SW 1271 (cell line): Measurements from ENCODE around the gene BBOX1.
"Not testable (repeated sequence)": the region's sequence is repeated elsewhere in the genome, so short reads cannot be mapped to it uniquely, and the experiment has no call there.

ENCODE experiments used
- DNase-seq, 2 experiments: peaks; one replicate each; lab custom pipeline; 2025; lab: John Stamatoyannopoulos, UW

Gene BBOX1

DNA sequence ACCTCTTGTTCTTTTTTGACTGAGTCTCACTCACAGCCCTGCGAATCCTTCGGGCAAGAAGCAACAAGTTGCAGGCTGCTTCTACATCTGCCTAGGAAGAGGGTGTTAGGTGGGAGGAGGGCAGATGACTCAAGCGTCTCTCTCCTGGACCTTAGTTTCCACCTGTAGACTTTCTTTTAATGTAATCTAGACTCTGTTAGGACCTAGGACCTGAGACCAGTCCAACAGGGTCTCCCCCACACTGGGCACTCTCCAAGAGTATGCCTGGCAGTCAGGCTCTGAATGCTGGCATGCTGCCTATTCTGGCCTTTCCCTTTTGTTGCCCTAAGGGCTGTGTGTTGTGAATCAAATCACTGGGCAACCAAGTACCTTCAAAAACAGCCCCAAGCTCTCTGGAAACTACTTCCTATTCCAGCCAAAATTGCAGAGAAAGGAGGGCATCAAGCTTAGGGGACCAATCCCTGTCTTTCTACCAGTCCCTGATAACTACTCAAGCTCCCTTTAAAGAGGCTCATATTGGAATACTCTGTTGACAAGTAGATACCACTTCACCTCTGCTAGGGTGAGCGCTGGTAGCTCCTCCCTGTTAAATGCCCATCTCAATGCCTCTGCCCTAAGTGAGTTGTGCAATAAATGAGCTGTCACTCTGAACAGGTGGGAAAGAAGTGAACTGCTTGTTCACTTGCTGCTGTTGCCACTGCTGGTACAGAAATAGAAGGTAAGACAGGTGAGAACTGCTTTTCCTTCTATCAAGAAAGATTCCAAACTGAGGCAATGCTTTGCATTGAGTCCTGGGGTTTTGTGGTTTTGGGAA lies at the start of gene BBOX1:
TSS of gene BBOX1 (plus strand) at position 514 of the 814 bp plus-strand sequence. CDS start 14,616 bp downstream, outside the sequence.
- no peak for DNase-seq

GRCh38 chr11:26992031-26992541 lies 48.5 kb upstream of the BBOX1 start:
- DNase-seq: no peak

DNA sequence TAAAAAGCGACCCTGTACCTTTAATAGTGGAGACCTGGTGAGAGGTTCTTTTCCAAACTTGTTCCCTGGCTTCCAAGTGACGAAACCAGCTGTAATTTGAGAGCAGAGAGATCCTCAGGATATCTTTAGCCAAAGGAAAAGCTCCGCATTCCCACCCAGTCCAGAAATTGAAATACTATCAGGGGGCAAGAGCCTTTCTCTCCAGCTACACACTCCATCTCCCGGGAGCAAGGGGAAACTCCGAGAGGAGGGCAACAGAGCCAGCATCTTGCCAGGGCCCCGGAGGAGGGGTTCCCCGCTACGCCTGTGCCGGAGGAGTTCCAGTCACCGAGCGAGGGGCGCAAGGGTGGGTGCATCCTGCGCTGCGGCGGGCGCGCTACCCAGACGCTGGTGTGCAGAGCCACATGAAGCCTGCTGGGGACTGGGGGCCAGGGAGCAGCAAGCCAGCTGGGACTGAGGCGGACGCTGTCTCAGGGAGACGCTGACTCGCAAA lies 46.6 kb upstream of the BBOX1 start, which contains the start of gene FIBIN:
TSS of gene FIBIN (plus strand) at position 148 of the 493 bp plus-strand sequence. CDS start 415 bp downstream, outside the sequence.
- DNase-seq: no peak

DNA sequence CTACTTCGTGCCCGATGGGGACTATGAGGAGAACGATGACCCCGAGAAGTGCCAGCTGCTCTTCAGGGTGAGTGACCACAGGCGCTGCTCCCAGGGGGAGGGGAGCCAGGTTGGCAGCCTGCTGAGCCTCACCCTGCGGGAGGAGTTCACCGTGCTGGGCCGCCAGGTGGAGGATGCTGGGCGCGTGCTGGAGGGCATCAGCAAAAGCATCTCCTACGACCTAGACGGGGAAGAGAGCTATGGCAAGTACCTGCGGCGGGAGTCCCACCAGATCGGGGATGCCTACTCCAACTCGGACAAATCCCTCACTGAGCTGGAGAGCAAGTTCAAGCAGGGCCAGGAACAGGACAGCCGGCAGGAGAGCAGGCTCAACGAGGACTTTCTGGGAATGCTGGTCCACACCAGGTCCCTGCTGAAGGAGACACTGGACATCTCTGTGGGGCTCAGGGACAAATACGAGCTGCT lies 46.0 kb upstream of the BBOX1 start:
- no peak for DNase-seq

GRCh38 chr11:26995701-26996460 lies 44.7 kb upstream of the BBOX1 start:
- DNase-seq: no peak

GRCh38 chr11:26997378-26997777 lies 43.2 kb upstream of the BBOX1 start:
- DNase-seq: no peak

- not testable (repeated sequence) for DNase-seq
These were observed 39.4 kb upstream of the BBOX1 start for GRCh38 chr11:27001136-27001730.

- no peak for DNase-seq
These were observed 38.2 kb upstream of the BBOX1 start for GRCh38 chr11:27002431-27002830.

GRCh38 chr11:27002838-27003237 lies 37.8 kb upstream of the BBOX1 start:
- DNase-seq: no peak

- DNase-seq: no peak
These were observed 36.5 kb upstream of the BBOX1 start for GRCh38 chr11:27004103-27004502.

DNA sequence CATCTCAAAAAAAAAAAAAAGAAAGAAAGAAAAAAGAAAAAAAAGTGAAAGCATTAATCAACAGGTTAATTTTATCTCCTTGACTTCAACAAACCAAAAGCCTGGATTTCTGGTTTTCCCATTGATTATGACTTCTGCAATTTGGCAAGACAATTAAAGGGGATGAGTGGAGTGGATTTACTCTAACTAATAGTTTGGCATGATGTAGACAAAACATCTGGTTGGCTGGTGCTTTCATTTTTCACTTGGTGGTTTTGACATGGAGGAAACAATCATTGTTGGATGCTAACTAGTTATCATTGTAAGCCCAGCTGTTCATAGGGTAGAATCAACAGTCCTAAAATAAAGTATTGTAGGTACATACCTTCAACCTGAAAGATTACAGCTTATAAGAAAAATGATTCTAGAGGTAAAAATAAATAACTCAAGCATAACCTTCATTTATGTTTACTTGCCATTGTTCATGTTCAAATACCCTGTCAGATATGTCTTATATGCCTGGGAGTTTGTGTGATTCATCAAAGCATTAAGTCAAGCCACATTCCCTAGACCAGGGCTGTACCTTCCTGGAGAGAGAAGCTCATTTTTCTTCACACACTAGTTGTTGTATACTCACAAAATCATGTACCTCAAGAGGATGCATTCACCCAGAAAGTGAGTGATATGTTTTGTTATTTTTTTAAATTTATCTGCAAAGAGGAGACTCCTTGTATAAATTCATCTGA lies 31.6 kb upstream of the BBOX1 start:
- DNase-seq: no peak

GRCh38 chr11:27011560-27012233 lies 28.9 kb upstream of the BBOX1 start:
- no peak for DNase-seq

- DNase-seq: no peak
These were observed 28.2 kb upstream of the BBOX1 start for GRCh38 chr11:27012234-27012921.

GRCh38 chr11:27013781-27014361 lies 26.7 kb upstream of the BBOX1 start:
- DNase-seq: no peak

GRCh38 chr11:27018902-27019529 lies 21.6 kb upstream of the BBOX1 start:
- no peak for DNase-seq

DNA sequence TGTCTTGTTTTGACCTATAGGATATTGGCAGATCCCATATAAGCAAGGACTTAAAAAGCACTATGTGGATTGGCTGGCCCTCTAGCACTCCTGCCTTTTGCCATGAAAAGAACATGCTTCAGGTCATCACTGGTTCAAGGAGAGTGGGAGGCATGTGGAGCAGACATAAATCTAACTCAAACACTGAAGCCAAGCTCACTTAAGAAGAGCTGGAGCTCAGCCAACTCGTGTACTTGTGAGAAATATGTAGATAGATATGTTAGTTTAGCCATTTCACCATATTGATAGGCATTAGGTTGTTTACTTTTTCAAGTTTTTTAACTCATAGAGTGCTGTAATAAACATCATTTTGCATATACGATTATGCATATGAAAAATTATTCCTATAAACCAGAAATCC lies 19.9 kb upstream of the BBOX1 start:
- no peak for DNase-seq

GRCh38 chr11:27022659-27023251 lies 17.9 kb upstream of the BBOX1 start:
- DNase-seq: no peak

GRCh38 chr11:27024865-27025264 lies 15.8 kb upstream of the BBOX1 start:
- DNase-seq: no peak
